Mesothelial cell of epicardium (in vitro differentiated cells): ENCODE measurements around the gene SYK. TPM values are rescaled to one million over a fixed set of nuclear protein-coding genes. Genes with fewer than 3 reads are reported as not detected.

Experiments
- DNase-seq, 2 experiments: peaks; one replicate each; pipeline ENCODE4 v3.0.0; 2021; ENCODE audit warnings: low spot score in 2 of 2; ENCODE audit not compliant: unreplicated experiment in 2 of 2
- H3K27ac Mint-ChIP-seq: 2 replicates; pipeline ENCODE4 v1.8.0; 2021; ENCODE audit warnings: mixed read lengths
- H3K27me3 Mint-ChIP-seq: 2 replicates; pipeline ENCODE4 v1.8.0; 2021; ENCODE audit warnings: low read depth, mixed read lengths
- H3K36me3 Mint-ChIP-seq: 2 replicates; pipeline ENCODE4 v1.8.0; 2021; ENCODE audit warnings: mixed read lengths
- H3K4me1 Mint-ChIP-seq: 2 replicates; pipeline ENCODE4 v1.8.0; 2021; ENCODE audit warnings: mixed read lengths
- H3K4me3 Mint-ChIP-seq: 2 replicates; pipeline ENCODE4 v1.8.0; 2021; ENCODE audit warnings: mild to moderate bottlenecking, moderate library complexity, mixed read lengths
- H3K9me3 Mint-ChIP-seq: 2 replicates; pipeline ENCODE4 v1.8.0; 2021; ENCODE audit warnings: mixed read lengths
- total RNA-seq: library from RNA; stranded (reverse); gene quantifications from 3 replicates; pipeline ENCODE4 v1.2.1, GENCODE V29; 2021
- TF ChIP-seq, protein P1 (sequence below): fragments of 200-600 bp; sonication (generic); IDR thresholded peaks from one replicate; pipeline ENCODE4 v1.5.0; 2021; ENCODE audit warnings: antibody characterized with exemption; ENCODE audit not compliant: unreplicated experiment

The SYK gene
- total RNA-seq, 1 donor from 2014 or later, result 3.8 TPM

DNA sequence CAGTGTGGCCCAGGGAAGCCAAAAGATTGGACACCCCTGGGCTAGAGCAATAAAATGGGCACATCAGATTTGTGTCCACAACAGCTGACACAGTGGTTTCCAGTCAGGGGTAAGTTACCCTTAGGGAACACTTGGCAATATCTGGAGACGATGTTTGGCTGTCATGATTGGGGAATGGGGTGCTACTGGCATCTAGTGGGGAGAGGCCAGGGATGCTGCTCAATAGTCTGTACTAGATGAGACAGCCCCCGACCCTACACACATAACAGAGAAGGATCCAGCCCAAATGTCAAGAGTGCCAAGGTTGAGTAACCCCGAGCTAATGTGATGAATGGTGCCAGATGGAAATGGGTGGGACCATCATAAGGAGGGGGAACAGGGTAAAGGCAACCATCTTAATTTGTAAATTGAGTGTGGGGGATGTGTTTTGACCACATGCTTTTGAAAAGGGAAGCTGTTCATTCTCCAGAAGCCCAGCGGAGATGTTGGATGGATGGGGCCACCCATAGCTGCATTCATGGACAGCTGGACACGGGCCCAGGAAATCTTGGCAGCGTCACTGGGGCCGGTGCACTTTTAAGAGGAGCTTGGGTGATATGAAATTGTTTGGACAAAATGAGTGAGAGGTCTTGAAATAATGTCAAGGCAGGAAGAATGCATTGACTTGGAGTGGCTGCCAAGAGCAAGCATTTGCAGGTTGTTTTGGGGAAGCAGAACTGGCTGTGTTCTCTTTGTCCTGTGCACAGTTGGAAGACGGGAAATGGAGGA is 33.4 kb downstream of the SYK start:
- Mint-ChIP-seq H3K27me3 (peaks cover under 1% of the 10 kb centered on the region), H3K27ac (no peak overlapping the region), H3K4me3 (no peak overlapping the region)

DNA sequence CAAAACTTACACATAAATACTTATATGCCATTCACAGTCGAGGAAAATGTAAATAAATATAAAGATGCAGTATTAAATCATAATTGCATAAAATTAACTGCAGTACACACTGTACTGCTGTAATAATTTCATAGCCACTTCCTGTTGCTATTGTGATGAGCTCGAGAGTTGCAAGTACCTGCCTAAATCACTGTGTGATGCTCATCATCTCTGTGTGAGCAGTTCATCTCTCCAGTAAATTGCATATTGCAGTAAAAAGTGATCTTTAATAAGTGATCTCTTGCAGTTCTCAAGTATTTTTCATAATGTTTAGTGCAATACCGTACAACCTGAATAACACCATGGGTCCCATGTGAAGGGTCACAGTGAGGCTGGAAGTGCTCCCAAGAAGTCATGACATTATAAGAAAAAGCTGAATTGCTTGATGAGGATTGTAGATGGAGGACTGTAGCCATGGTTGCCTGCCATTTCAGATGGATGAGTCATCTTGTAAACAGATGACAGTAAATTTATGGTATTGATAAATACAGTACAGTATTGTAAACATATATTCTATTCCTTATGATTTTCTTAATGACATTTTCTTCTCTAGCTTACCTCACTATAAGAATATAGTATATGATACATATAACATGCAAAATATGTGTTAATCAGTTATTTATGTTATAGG is 34.9 kb downstream of the SYK start:
- Mint-ChIP-seq H3K27me3 (no peaks in the 10 kb centered on the region), H3K4me1 (no peaks in the 10 kb centered on the region), H3K36me3 (no peaks in the 10 kb centered on the region)

More for the DNA sequence above, 33.4 kb downstream of the SYK start:
- TF ChIP-seq, protein P1, sequence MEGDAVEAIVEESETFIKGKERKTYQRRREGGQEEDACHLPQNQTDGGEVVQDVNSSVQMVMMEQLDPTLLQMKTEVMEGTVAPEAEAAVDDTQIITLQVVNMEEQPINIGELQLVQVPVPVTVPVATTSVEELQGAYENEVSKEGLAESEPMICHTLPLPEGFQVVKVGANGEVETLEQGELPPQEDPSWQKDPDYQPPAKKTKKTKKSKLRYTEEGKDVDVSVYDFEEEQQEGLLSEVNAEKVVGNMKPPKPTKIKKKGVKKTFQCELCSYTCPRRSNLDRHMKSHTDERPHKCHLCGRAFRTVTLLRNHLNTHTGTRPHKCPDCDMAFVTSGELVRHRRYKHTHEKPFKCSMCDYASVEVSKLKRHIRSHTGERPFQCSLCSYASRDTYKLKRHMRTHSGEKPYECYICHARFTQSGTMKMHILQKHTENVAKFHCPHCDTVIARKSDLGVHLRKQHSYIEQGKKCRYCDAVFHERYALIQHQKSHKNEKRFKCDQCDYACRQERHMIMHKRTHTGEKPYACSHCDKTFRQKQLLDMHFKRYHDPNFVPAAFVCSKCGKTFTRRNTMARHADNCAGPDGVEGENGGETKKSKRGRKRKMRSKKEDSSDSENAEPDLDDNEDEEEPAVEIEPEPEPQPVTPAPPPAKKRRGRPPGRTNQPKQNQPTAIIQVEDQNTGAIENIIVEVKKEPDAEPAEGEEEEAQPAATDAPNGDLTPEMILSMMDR, result no peak
- no peak for DNase-seq
- Mint-ChIP-seq H3K36me3 (no peaks in the 10 kb centered on the region), H3K4me1 (no peaks in the 10 kb centered on the region), H3K9me3 (no peaks in the 10 kb centered on the region)

DNA sequence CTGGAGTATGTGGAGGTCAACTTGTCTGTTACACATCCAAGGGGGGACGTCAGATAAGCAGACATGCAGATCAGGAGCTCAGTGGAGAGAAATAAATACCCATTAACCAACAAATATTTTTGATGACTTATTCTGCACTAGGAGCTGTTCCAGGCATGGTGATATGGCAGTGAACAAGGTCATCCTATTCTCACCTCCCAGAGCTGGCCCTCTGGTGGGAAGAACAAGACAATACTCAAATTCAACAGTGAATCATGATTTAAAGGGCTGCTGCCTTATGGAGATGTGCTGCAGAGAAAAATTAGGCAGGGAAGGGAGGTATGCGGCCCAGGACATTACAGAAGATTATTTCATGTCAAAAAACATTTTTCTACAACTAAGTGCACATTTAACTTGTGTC is 36.5 kb downstream of the SYK start:
- H3K9me3 Mint-ChIP-seq, result no peaks in the 10 kb centered on the region
- no peak overlapping the region for H3K4me3 Mint-ChIP-seq
- H3K4me1 Mint-ChIP-seq, result no peaks in the 10 kb centered on the region
- H3K27ac Mint-ChIP-seq, result no peak overlapping the region
- no peak for DNase-seq
- TF ChIP-seq, protein P1, result no peak
- no peaks in the 10 kb centered on the region for H3K36me3 Mint-ChIP-seq
- H3K27me3 Mint-ChIP-seq, result no peaks in the 10 kb centered on the region

More for the DNA sequence above, 34.9 kb downstream of the SYK start:
- no peak for DNase-seq
- Mint-ChIP-seq H3K27ac (no peak overlapping the region), H3K9me3 (no peaks in the 10 kb centered on the region), H3K4me3 (no peak overlapping the region)
- TF ChIP-seq, protein P1, result no peak

DNA sequence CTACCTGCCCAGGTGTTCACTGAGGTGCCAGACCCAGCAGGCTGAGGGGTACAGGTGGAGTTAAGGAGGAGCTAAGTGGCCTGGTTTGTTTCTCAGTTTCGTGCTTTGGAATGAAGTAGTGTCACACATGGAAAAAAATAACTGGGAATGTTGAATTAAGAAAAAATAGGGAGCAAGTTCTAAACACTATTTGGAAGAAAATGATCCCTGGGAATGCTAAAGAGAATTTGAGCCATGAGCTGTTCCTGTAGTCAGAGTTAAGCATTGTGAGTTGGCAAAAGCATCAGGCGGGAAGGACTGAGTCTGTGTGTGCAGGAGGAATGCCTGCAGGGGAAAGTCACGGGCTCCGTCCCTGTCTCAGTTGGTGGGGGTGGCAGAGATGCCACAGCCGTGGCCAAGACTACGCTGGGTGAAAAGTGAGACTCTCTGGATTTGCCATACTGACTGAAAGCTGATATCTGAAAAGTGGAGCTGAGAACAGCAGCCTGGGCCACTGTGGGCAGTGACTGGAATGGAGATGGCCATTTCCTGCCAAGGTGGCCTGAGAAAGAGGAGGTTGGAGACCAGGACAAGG is 37.0 kb downstream of the SYK start:
- H3K27ac Mint-ChIP-seq, result no peak overlapping the region
- TF ChIP-seq, protein P1, result no peak
- no peak for DNase-seq
- H3K4me3 Mint-ChIP-seq, result no peak overlapping the region
- H3K36me3 Mint-ChIP-seq, result no peaks in the 10 kb centered on the region
- no peaks in the 10 kb centered on the region for H3K4me1 Mint-ChIP-seq
- H3K27me3 Mint-ChIP-seq, result no peaks in the 10 kb centered on the region
- H3K9me3 Mint-ChIP-seq, result no peaks in the 10 kb centered on the region

DNA sequence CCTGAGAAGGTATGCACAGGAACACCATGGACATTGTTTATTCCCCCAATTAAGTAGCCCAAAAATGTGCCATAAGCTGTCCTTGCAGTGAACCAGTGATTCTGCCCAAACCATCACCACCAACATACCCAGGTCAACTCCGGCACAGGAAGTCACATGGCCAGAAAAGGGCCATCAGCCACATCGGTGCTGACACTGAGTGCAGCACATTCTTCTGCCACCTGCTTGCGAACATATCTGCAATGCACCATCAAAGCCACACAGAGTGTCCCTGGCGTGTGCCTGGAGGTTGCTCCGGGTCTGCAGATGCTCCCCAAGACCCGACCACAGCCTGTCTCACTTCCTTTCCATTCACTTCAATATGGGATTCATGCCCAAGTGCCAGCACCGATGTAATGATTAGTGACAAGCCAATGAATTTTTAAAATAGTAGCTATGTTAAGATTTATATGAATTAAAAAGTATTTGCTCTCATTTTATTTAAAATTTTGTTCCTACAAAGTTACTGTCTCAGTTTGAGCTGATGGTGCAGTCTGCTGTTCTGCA is 37.6 kb downstream of the SYK start:
- H3K9me3 Mint-ChIP-seq, result no peaks in the 10 kb centered on the region

More for the DNA sequence above, 37.6 kb downstream of the SYK start:
- H3K36me3 Mint-ChIP-seq, result no peaks in the 10 kb centered on the region
- H3K4me1 Mint-ChIP-seq, result no peaks in the 10 kb centered on the region
- DNase-seq, result no peak
- TF ChIP-seq, protein P1, result no peak
- H3K27me3 Mint-ChIP-seq, result no peaks in the 10 kb centered on the region
- H3K4me3 Mint-ChIP-seq, result no peak overlapping the region
- H3K27ac Mint-ChIP-seq, result no peak overlapping the region
